Activated naive CD4-positive, alpha-beta T cell treated with Interleukin-2 at 50 U/mL for 16 hours (primary cell): Measurements from ENCODE around the gene RNASEH2A.
"Not testable (repeated sequence)": the region's sequence is repeated elsewhere in the genome, so short reads cannot be mapped to it uniquely, and the experiment has no call there.

Experiments
- DNase-seq: peaks from one replicate; pipeline ENCODE4 v3.0.0-alpha.2; 2020

The RNASEH2A gene

GRCh38 chr19:12834566-12834943, 28.2 kb downstream of the RNASEH2A start, which contains the start of gene RTBDN:
TSS of gene RTBDN (minus strand) at chr19:12834579. CDS start at chr19:12829979, 4,600 bp downstream.
- DNase-seq: no peak

GRCh38 chr19:12834976-12835757, 28.8 kb downstream of the RNASEH2A start:
- peak; percentile 26 for DNase-seq

GRCh38 chr19:12836529-12836863, 30.1 kb downstream of the RNASEH2A start:
- DNase-seq: no peak

- DNase-seq: no peak
These were observed 30.8 kb downstream of the RNASEH2A start for GRCh38 chr19:12837225-12837624.

GRCh38 chr19:12838182-12838885, 31.9 kb downstream of the RNASEH2A start, which contains the start of gene MAST1:
TSS of gene MAST1 (plus strand) at chr19:12838515. CDS start at chr19:12838573, 58 bp downstream.
- DNase-seq: peak; percentile 54

GRCh38 chr19:12838886-12839756, 32.7 kb downstream of the RNASEH2A start:
- peak; percentile 27 for DNase-seq

GRCh38 chr19:12840091-12841079, 34.0 kb downstream of the RNASEH2A start:
- peak; percentile 35 for DNase-seq

- DNase-seq: no peak
These were observed 34.7 kb downstream of the RNASEH2A start for GRCh38 chr19:12841094-12841493.

GRCh38 chr19:12842511-12842910, 36.1 kb downstream of the RNASEH2A start:
- DNase-seq: no peak

GRCh38 chr19:12843328-12843727, 36.9 kb downstream of the RNASEH2A start:
- DNase-seq: no peak

- no peak for DNase-seq
These were observed 37.8 kb downstream of the RNASEH2A start for GRCh38 chr19:12843999-12844732.

- DNase-seq: not testable (repeated sequence)
These were observed 40.2 kb downstream of the RNASEH2A start for GRCh38 chr19:12846613-12847012.

- peak; percentile 88 for DNase-seq
These were observed 41.1 kb downstream of the RNASEH2A start for GRCh38 chr19:12847159-12848139.

- no peak for DNase-seq
These were observed 50.3 kb downstream of the RNASEH2A start for GRCh38 chr19:12856653-12857052.

GRCh38 chr19:12858041-12858928, 51.9 kb downstream of the RNASEH2A start:
- DNase-seq: no peak

GRCh38 chr19:12859546-12859945, 53.2 kb downstream of the RNASEH2A start:
- no peak for DNase-seq
